Vagina (tissue), 2 donors: ENCODE results near the gene ZNF280A.

Experiments
- POLR2A ChIP-seq, 2 donors: fragments of 450-650 bp; IDR thresholded peaks; one replicate each; pipeline ENCODE4 v1.6.1; 2017; ENCODE audit warnings: antibody characterized with exemption in 2 of 2, mild to moderate bottlenecking in 2 of 2, moderate library complexity in 2 of 2
- POLR2AphosphoS5 ChIP-seq, 2 donors: sonication (generic); formaldehyde crosslinking; IDR thresholded peaks; one replicate each; pipeline ENCODE4 v1.9.0; 2017; ENCODE audit warnings: antibody characterized with exemption in 2 of 2, mild to moderate bottlenecking in 2 of 2, low read depth in 1 of 2; ENCODE audit not compliant: insufficient read depth in 1 of 2
- TF ChIP-seq, protein P1 (sequence below), 3 experiments: fragments of 450-650 bp in 2 of 3; fragments of 200-600 bp in 1 of 3; sonication (generic) in 1 of 3; IDR thresholded peaks; one replicate each; pipeline ENCODE4 v1.5.1; 2017 to 2019; ENCODE audit warnings: antibody characterized with exemption in 3 of 3, mild to moderate bottlenecking in 2 of 3, moderate library complexity in 2 of 3

- TF ChIP-seq POLR2AphosphoS5 (IDR thresholded peaks at IDR 0.05; ENCODE audit: insufficient read depth in 1 of 2, low read depth in 1 of 2), result no peak
- no peak for TF ChIP-seq POLR2A (IDR thresholded peaks at IDR 0.05)
- TF ChIP-seq, protein P1, sequence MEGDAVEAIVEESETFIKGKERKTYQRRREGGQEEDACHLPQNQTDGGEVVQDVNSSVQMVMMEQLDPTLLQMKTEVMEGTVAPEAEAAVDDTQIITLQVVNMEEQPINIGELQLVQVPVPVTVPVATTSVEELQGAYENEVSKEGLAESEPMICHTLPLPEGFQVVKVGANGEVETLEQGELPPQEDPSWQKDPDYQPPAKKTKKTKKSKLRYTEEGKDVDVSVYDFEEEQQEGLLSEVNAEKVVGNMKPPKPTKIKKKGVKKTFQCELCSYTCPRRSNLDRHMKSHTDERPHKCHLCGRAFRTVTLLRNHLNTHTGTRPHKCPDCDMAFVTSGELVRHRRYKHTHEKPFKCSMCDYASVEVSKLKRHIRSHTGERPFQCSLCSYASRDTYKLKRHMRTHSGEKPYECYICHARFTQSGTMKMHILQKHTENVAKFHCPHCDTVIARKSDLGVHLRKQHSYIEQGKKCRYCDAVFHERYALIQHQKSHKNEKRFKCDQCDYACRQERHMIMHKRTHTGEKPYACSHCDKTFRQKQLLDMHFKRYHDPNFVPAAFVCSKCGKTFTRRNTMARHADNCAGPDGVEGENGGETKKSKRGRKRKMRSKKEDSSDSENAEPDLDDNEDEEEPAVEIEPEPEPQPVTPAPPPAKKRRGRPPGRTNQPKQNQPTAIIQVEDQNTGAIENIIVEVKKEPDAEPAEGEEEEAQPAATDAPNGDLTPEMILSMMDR (IDR thresholded peaks at IDR 0.05), result no peak
Measured at GRCh38 chr22:22484023-22484422, 36.0 kb downstream of the ZNF280A start.
